LHCN-M2 (cell line): ENCODE data around the gene MLN. TPM values are rescaled to one million over a fixed set of nuclear protein-coding genes. Genes with fewer than 3 reads are reported as not detected.
A peak's percentile ranks its signal among the peaks of the same experiment; 100 is the strongest.

Experiments used
- DNase-seq: peaks from one replicate; pipeline ENCODE4 v3.0.0-alpha.2; 2012; ENCODE audit warnings: low read depth
- total RNA-seq: library from RNA; depleted of rRNA; stranded (reverse); fragments of >200 nt; gene quantifications from 2 replicates; pipeline ENCODE4 v1.2.3, GENCODE V29; 2014

The MLN gene
- total RNA-seq, 1 experiment from 2014 or later, result not detected

- DNase-seq, result peak; percentile 92
These were observed 32.4 kb downstream of the MLN start for GRCh38 chr6:33771146-33772081.

GRCh38 chr6:33770833-33771145 is 33.0 kb downstream of the MLN start:
- no peak for DNase-seq

- no peak for DNase-seq
These were observed 33.5 kb downstream of the MLN start for GRCh38 chr6:33770124-33770832.

GRCh38 chr6:33769248-33769821 is 34.5 kb downstream of the MLN start:
- no peak for DNase-seq

- DNase-seq, result peak; percentile 78
These were observed 35.1 kb downstream of the MLN start for GRCh38 chr6:33768644-33769120.

- DNase-seq, result peak; percentile 38
These were observed 36.6 kb downstream of the MLN start for GRCh38 chr6:33766921-33767907.

GRCh38 chr6:33765368-33765767 is 38.4 kb downstream of the MLN start:
- no peak for DNase-seq

GRCh38 chr6:33764036-33764435 is 39.8 kb downstream of the MLN start:
- DNase-seq, result no peak

- no peak for DNase-seq
These were observed 40.3 kb downstream of the MLN start for GRCh38 chr6:33763483-33763882.

- no peak for DNase-seq
These were observed 41.1 kb downstream of the MLN start for GRCh38 chr6:33762713-33763112.

GRCh38 chr6:33761922-33762629 is 41.7 kb downstream of the MLN start:
- peak; percentile 54 for DNase-seq

- DNase-seq, result no peak
These were observed 42.3 kb downstream of the MLN start for GRCh38 chr6:33761581-33761921.

GRCh38 chr6:33759887-33760629 is 43.7 kb downstream of the MLN start:
- DNase-seq, result no peak

GRCh38 chr6:33758815-33759216 is 45.0 kb downstream of the MLN start:
- DNase-seq, result no peak

- DNase-seq, result no peak
These were observed 45.9 kb downstream of the MLN start for GRCh38 chr6:33757906-33758305.

- DNase-seq, result no peak
These were observed 46.7 kb downstream of the MLN start for GRCh38 chr6:33757113-33757512.

GRCh38 chr6:33756211-33756954 is 47.4 kb downstream of the MLN start:
- no peak for DNase-seq

GRCh38 chr6:33755070-33755869 is 48.5 kb downstream of the MLN start:
- DNase-seq, result no peak
